ENCODE measurements around the gene HAUS2.

GRCh38 chr15:42577514-42578031 lies 28.9 kb downstream of the HAUS2 start:
- TF ChIP-seq RAD21 (IDR thresholded peaks at IDR 0.05; ENCODE audit: insufficient read depth, low read depth, low read length) (no peak), MAX (IDR thresholded peaks at IDR 0.05; ENCODE audit: low read depth, low read length) (no peak), CTCF (IDR thresholded peaks at IDR 0.05 in 2 of 3, conservative IDR thresholded peaks at IDR 0.05 in 1 of 3; ENCODE audit: control insufficient read depth in 2 of 3, extremely low read depth in 1 of 3, insufficient read depth in 1 of 3, low read depth in 3 of 3, low read length in 3 of 3) (no peak), BCL3 (IDR thresholded peaks at IDR 0.05; ENCODE audit: borderline replicate concordance, insufficient read depth, low read depth, low read length, poor library complexity, severe bottlenecking) (no peak), TCF7 (IDR thresholded peaks at IDR 0.05; ENCODE audit: borderline replicate concordance) (no peak), POU2F2 (IDR thresholded peaks at IDR 0.05; ENCODE audit: borderline replicate concordance, low read depth, low read length) (no peak), ZBTB33 (IDR thresholded peaks at IDR 0.05) (no peak), FOXK2 (IDR thresholded peaks at IDR 0.05) (no peak), JUND (IDR thresholded peaks at IDR 0.05; ENCODE audit: low read depth, low read length) (no peak)
